GM19351 (cell line): ENCODE measurements around the gene ADGRG7.
"Not testable (repeated sequence)": the region's sequence is repeated elsewhere in the genome, so short reads cannot be mapped to it uniquely, and the experiment has no call there.

Experiments
- ATAC-seq: cut with Tn5 transposase; IDR thresholded peaks from one replicate; pipeline ENCODE4 v1.9.1; 2021; ENCODE audit warnings: mild to moderate bottlenecking, moderate library complexity; ENCODE audit not compliant: unreplicated experiment

ADGRG7 gene

GRCh38 chr3:100609305-100609704 lies at the start of gene ADGRG7:
ADGRG7 (plus strand) TSS chr3:100609601; CDS start chr3:100609857, 256 bp downstream.
- no peak for ATAC-seq

- ATAC-seq = no peak
These were observed 49.0 kb upstream of the ADGRG7 start for GRCh38 chr3:100560426-100560825.

GRCh38 chr3:100561459-100562158 lies 47.8 kb upstream of the ADGRG7 start:
- ATAC-seq = no peak

GRCh38 chr3:100562224-100562857 lies 47.1 kb upstream of the ADGRG7 start:
- no peak for ATAC-seq

GRCh38 chr3:100563228-100563627 lies 46.2 kb upstream of the ADGRG7 start:
- no peak for ATAC-seq

GRCh38 chr3:100563652-100564211 lies 45.7 kb upstream of the ADGRG7 start:
- no peak for ATAC-seq

GRCh38 chr3:100570811-100571210 lies 38.6 kb upstream of the ADGRG7 start:
- ATAC-seq = no peak

GRCh38 chr3:100574536-100574935 lies 34.9 kb upstream of the ADGRG7 start:
- no peak for ATAC-seq

GRCh38 chr3:100575704-100576103 lies 33.7 kb upstream of the ADGRG7 start:
- ATAC-seq = no peak

- no peak for ATAC-seq
These were observed 31.9 kb upstream of the ADGRG7 start for GRCh38 chr3:100577382-100578008.

- no peak for ATAC-seq
These were observed 30.8 kb upstream of the ADGRG7 start for GRCh38 chr3:100578646-100579045.

- no peak for ATAC-seq
These were observed 29.3 kb upstream of the ADGRG7 start for GRCh38 chr3:100580147-100580546.

GRCh38 chr3:100581650-100582049 lies 27.8 kb upstream of the ADGRG7 start:
- ATAC-seq = no peak

GRCh38 chr3:100582157-100582556 lies 27.2 kb upstream of the ADGRG7 start:
- not testable (repeated sequence) for ATAC-seq

GRCh38 chr3:100584101-100584660 lies 25.2 kb upstream of the ADGRG7 start:
- no peak for ATAC-seq

- no peak for ATAC-seq
These were observed 22.6 kb upstream of the ADGRG7 start for GRCh38 chr3:100586832-100587231.

GRCh38 chr3:100588251-100588650 lies 21.1 kb upstream of the ADGRG7 start:
- no peak for ATAC-seq

GRCh38 chr3:100590114-100590839 lies 19.1 kb upstream of the ADGRG7 start:
- ATAC-seq = peak; percentile 94

- ATAC-seq = no peak
These were observed 18.6 kb upstream of the ADGRG7 start for GRCh38 chr3:100590840-100591147.

- ATAC-seq = no peak
These were observed 18.0 kb upstream of the ADGRG7 start for GRCh38 chr3:100591411-100591810.
